NCI-H345 (cell line): Measurements from ENCODE around the gene RNF213.
A peak's percentile ranks its signal among the peaks of the same experiment; 100 is the strongest.

Experiments used
- DNase-seq: peaks from one replicate; lab custom pipeline; 2025; lab: John Stamatoyannopoulos, UW

Gene RNF213

GRCh38 chr17:80352216-80352895, 91.7 kb downstream of the RNF213 start:
- no peak for DNase-seq

GRCh38 chr17:80352991-80353665, 92.5 kb downstream of the RNF213 start:
- no peak for DNase-seq

GRCh38 chr17:80353718-80354275, 93.1 kb downstream of the RNF213 start:
- DNase-seq, result no peak

- no peak for DNase-seq
Observed at GRCh38 chr17:80354336-80354735, 93.7 kb downstream of the RNF213 start.

GRCh38 chr17:80356231-80356856, 95.7 kb downstream of the RNF213 start:
- DNase-seq, result no peak

GRCh38 chr17:80358131-80358530, 97.5 kb downstream of the RNF213 start:
- no peak for DNase-seq

GRCh38 chr17:80358861-80359260, 98.2 kb downstream of the RNF213 start:
- no peak for DNase-seq

- DNase-seq, result no peak
Observed at GRCh38 chr17:80359422-80360110, 98.9 kb downstream of the RNF213 start.

GRCh38 chr17:80360396-80360795, 99.7 kb downstream of the RNF213 start:
- DNase-seq, result no peak

- no peak for DNase-seq
Observed at GRCh38 chr17:80361495-80362220, 101.0 kb downstream of the RNF213 start.

GRCh38 chr17:80362428-80363119, 101.9 kb downstream of the RNF213 start:
- DNase-seq, result no peak

- no peak for DNase-seq
Observed at GRCh38 chr17:80363120-80363515, 102.5 kb downstream of the RNF213 start.

- peak; percentile 89 for DNase-seq
Observed at GRCh38 chr17:80363518-80364090, 103.0 kb downstream of the RNF213 start.

- DNase-seq, result peak; percentile 89
Observed at GRCh38 chr17:80364091-80364691, 103.5 kb downstream of the RNF213 start.

- DNase-seq, result no peak
Observed at GRCh38 chr17:80365001-80365965, 104.6 kb downstream of the RNF213 start.

GRCh38 chr17:80365983-80366382, 105.3 kb downstream of the RNF213 start:
- DNase-seq, result no peak

GRCh38 chr17:80367503-80367902, 106.9 kb downstream of the RNF213 start:
- no peak for DNase-seq

- DNase-seq, result no peak
Observed at GRCh38 chr17:80371196-80371595, 110.5 kb downstream of the RNF213 start.

- DNase-seq, result no peak
Observed at GRCh38 chr17:80372456-80372855, 111.8 kb downstream of the RNF213 start.
